Stimulated activated CD4-positive, alpha-beta T cell treated with anti-CD3 and anti-CD28 coated beads, TNF-alpha, amount 100 ng/mL, for 1 hour (primary cell): Measurements from ENCODE around the gene MYL7.

Source experiments
- DNase-seq, 3 donors: peaks; one replicate each; pipeline ENCODE4 v3.0.0-alpha.2; 2020; ENCODE audit warnings: low read depth in 3 of 3, low spot score in 1 of 3

MYL7 gene

GRCh38 chr7:44112997-44113763 lies 28.0 kb downstream of the MYL7 start:
- DNase-seq = no peak

- DNase-seq = no peak
These were observed 28.7 kb downstream of the MYL7 start for GRCh38 chr7:44112231-44112996.

- no peak for DNase-seq
These were observed 29.4 kb downstream of the MYL7 start for GRCh38 chr7:44111761-44112160.

- DNase-seq = no peak
These were observed 30.2 kb downstream of the MYL7 start for GRCh38 chr7:44110719-44111635.

GRCh38 chr7:44109991-44110390 lies 31.1 kb downstream of the MYL7 start:
- DNase-seq = no peak

- DNase-seq = no peak
These were observed 32.1 kb downstream of the MYL7 start for GRCh38 chr7:44108768-44109750.

GRCh38 chr7:44107961-44108767 lies 33.0 kb downstream of the MYL7 start:
- DNase-seq = no peak

- no peak for DNase-seq
These were observed 33.8 kb downstream of the MYL7 start for GRCh38 chr7:44107116-44107960.

- DNase-seq = no peak
These were observed 34.6 kb downstream of the MYL7 start for GRCh38 chr7:44106311-44107065.

- DNase-seq = no peak
These were observed 35.3 kb downstream of the MYL7 start for GRCh38 chr7:44105832-44106231.

- DNase-seq = no peak
These were observed 36.0 kb downstream of the MYL7 start for GRCh38 chr7:44104860-44105771.

- no peak for DNase-seq
These were observed 36.9 kb downstream of the MYL7 start, which contains the start of gene AEBP1 for GRCh38 chr7:44103923-44104859. Gene AEBP1, plus strand, starts transcription at chr7:44104345. Its CDS starts 321 bp downstream, at chr7:44104666.

GRCh38 chr7:44103566-44103922 lies 37.6 kb downstream of the MYL7 start:
- no peak for DNase-seq

- DNase-seq = no peak
These were observed 38.1 kb downstream of the MYL7 start for GRCh38 chr7:44102846-44103565.
